ENCODE results near the gene METTL15.

GRCh38 chr11:28123151-28123581 is 15.0 kb downstream of the METTL15 start:
- TF ChIP-seq CTCF (IDR thresholded peaks at IDR 0.05) (no peak), POLR2A (IDR thresholded peaks at IDR 0.05) (no peak)

Data from heart left ventricle (tissue), 13 donors.